G401.6 (cell line): ENCODE data around the gene CPA1.
"Not testable (repeated sequence)": the region's sequence is repeated elsewhere in the genome, so short reads cannot be mapped to it uniquely, and the experiment has no call there.

ENCODE experiments used
- FAIRE-seq: peaks from 2 replicates; lab custom pipeline; 2012; peaks lifted over from hg19 to GRCh38; lab: Jason Lieb, UNC

Gene CPA1

DNA sequence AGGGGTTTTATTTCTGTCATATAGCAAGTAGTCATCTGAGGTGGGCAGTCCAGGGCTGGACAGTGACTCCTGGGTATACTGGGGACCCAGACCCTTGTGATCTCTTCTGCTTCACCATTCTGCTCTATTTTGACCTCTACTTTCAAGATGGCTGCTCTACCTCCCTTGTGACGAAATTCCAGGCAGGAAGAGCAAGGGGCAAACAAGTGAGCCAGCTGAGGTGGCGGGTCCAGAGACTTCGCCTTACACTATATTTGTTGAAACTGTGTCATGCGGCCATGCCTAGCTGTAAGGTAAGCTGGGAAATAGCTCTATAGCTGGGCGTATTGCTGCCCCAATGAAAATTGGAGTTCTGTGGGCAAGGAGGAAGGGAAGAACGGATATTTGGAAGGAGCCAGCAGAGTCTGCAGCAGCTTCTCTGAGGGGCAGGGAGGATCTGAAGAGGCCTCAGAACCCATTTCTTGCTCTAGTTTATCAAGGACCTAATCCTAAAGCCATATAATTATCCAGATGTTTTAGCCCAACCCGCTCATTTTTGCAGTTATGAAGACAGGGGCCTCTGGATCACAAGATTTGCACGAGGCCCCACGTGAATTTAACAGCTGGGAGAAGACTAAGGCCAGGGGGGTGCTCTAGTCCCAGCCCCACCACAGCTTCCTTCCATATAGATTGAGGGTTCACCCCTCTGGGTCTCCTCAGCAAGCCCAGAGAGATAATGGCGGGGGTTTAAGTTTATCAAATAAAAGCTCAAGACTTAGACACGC is 7.7 kb upstream of the CPA1 start:
- no peak for FAIRE-seq

DNA sequence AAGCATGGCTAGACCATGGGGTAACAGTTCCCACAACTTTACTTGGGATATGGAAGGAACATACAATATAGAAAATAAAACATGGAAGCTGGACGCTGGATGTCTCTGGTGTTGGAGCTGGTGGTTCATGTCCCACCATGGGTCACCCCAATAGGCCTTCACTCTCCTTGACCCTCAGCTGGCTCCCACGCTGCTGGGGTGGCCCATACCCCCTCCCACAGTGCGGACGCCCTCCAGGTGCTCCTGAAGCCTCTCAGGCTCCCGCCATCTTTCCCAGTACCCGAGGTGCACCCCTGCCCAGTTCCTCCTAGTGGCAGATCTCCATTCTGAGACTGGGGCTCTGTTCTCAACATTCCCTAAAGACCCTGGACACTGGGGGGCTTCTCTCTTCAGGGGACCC is 5.8 kb upstream of the CPA1 start:
- no peak for FAIRE-seq

DNA sequence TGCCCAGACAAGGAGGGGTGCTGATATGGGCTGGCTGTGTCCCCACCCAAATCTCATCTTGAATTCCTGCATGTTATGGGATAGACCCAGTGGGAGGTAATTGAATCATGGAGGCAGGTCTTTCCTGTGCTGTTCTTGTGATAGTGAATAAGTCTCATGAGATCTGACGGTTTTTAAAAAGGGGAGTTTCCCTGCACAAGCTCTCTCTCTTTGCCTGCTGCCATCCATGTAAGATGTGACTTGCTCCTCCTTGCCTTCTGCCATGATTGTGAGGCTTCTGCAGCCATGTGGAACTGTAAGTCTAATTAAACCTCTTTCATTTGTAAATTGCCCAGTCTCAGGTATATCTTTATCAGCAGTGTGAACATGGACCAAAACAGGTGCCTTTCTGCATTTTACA is 3.8 kb upstream of the CPA1 start:
- FAIRE-seq = not testable (repeated sequence)

DNA sequence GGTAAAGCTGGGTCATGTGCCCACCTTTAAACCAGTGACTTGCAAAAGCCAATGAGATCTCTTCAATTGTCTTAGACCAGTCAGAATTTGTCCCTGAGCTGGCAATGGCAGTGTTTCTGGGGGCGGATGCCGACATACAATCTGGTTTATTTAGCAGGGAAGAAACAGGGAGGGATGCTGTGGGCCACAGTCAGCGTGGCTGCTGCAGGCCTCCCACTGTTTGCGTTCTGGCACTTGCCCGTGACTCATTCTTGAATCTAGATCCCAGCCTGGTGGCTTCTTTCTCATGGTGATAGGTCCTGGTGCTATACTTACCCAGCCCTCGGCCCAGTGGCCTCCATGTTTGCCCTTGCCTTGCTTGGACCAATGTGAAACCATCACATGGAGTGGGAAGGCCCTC is 3.1 kb upstream of the CPA1 start:
- FAIRE-seq = no peak

DNA sequence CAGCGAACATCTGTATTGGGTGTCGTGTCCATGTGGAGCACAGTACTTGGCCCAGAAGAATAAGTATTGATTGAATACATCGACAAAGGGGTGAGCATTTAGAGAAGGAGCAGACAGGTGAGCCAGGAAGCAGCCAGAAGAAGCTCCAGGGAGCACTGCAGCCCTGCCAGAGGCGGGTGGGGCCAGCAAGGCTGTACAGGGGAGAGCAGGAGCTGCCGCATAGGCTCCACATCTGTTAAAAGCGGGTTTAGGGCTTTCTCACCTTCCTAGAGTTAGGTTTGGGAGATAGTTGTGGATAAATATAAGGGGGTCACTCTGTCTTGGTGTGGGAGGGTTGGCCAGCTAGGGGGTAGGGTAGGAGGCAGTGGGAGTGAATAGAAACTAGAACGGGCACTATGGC is 1.3 kb upstream of the CPA1 start:
- FAIRE-seq = no peak

DNA sequence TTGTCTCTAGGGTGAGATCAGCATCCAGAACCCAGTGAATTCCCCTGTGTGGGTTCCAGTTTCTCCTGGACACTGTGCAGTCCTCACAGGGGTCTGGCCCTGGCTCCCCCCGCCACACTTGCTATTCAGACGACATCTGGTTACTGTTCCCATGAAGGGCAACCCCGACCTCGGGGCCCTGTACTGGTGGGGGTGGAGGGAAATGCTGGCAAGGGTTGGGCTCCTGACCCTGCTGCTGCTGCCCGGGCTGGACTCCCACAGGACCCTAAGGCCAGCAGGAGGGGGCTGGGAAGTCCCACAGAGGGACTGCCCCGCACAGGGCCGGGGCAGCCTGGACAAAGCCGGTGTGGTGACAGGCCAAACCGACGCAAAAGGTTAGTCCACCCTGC is 768 bp upstream of the CPA1 start:
- no peak for FAIRE-seq

DNA sequence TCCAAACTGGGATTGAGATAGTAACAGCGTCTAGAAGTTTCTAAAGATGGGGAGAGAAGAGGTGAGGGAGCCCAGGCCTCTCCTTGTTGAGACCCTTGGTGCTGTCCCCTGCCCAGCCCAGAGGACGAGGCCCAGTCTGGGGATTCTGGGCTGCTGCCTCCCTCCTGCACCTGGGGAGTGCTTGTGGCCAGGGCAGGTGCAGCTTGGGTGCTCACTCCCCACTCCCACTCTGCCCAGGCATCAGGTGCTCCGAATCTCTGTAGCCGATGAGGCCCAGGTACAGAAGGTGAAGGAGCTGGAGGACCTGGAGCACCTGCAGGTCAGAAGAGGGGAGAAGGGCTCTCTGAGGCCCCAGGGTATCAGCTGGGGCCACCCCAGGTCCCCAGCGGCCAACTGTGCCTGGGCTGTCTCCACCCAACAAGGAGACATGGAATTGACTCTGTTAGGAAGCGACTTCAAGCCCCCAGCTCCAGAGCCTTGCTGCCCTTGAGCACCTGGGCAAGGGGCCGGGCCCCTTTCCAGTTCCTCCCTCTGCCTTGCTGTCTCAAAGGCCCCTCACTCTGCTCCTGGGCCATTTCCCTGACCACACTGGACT is 664 bp downstream of the CPA1 start:
- no peak for FAIRE-seq

DNA sequence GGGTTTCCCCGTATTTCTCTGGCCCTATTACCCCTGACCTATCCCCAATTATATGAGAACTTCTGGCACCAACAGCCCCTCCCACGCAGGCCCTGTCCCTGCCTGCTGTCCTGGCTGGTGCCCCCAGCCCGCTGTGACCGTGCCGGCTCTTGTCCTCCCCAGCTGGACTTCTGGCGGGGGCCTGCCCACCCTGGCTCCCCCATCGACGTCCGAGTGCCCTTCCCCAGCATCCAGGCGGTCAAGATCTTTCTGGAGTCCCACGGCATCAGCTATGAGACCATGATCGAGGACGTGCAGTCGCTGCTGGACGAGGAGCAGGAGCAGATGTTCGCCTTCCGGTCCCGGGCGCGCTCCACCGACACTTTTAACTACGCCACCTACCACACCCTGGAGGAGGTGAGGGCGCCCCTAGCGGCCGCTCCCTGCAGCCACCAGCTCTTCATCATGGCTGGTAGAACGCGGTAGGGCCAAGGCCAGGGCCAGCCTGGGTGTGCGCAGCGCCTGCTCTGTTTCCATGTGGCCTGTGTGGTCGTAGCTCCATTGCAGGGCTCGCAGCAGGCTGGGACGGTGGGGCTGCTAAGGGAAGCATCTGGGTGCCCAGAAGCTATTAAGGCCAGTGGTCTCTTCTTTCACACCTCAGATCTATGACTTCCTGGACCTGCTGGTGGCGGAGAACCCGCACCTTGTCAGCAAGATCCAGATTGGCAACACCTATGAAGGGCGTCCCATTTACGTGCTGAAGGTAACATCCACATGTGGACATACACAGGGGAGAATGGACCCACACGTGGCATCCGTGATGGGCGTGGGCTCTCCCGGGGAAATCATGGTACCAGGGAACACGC is 1.4 kb downstream of the CPA1 start:
- FAIRE-seq = no peak

DNA sequence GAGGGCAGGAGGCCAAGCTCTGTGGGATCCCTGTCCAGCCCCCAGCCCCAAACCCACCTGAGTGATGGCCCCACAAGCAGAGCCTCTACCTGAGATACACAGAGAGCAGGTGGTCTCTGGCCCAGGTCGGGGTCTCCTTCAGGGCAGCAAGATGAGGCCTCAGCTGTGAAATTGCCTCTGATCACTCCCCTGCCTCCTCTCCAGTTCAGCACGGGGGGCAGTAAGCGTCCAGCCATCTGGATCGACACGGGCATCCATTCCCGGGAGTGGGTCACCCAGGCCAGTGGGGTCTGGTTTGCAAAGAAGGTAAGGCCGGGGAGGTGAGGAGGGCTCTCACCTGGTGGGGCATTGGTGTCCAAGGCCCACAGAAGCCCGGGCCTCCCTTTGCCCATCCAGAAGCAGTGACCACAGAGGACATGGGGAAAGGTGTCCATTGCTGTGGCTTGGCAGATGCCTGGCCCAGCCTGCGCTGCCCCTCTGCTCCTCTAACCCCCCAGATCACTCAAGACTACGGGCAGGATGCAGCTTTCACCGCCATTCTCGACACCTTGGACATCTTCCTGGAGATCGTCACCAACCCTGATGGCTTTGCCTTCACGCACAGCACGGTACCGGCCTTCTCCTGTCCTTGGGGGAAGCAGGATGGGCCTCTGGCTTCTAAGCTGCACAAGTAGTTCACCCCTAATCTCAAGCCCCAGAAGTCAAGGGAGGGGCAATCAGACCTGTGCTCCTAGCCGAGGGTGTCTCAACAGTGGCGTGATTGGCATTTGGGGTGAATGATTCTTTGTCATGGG is 3.1 kb downstream of the CPA1 start:
- no peak for FAIRE-seq

DNA sequence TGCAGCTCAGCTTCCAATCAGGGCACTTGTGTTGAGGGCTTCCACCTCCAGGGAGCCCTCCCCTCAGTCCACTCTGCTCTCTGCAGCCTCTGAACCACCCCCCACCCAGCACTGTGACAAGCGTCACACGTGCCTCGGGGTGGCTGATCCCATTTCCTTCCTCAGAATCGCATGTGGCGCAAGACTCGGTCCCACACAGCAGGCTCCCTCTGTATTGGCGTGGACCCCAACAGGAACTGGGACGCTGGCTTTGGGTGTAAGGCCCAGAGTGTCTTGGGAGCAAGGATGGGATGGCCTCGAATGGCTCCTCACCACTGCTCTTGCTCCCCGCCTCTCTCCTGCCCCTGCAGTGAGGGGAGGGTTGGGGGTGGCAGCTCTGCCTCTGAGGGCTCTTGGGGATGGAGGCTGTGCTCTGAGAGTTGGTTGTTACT is 4.1 kb downstream of the CPA1 start:
- FAIRE-seq = no peak

DNA sequence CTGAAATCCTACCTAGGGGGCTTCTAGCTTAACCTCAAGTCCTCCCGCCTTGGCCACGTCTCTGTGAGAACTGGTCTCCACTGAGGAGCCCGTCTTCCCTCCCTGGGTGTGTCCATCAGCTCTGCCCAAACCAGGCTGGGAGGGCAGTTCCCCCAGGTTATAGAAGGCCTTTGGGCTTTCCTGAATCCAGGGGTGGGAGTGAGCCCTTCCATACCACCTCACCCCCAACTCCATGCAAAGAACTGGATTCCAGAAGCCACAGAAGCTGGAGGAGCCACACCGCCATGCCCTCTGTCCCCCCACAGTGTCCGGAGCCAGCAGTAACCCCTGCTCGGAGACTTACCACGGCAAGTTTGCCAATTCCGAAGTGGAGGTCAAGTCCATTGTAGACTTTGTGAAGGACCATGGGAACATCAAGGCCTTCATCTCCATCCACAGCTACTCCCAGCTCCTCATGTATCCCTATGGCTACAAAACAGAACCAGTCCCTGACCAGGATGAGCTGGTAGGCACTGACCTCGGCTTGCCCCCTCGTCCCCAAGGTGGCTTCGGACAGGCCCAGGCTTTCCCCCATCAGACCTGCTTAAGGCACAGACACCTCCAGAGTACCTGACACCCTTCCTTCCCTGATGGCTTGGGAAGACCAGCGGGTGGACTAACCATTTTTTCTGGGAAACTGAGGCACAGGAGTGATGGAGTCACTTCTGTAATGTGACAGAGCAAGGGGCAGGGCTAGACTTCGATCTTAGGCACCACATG is 4.7 kb downstream of the CPA1 start:
- no peak for FAIRE-seq

DNA sequence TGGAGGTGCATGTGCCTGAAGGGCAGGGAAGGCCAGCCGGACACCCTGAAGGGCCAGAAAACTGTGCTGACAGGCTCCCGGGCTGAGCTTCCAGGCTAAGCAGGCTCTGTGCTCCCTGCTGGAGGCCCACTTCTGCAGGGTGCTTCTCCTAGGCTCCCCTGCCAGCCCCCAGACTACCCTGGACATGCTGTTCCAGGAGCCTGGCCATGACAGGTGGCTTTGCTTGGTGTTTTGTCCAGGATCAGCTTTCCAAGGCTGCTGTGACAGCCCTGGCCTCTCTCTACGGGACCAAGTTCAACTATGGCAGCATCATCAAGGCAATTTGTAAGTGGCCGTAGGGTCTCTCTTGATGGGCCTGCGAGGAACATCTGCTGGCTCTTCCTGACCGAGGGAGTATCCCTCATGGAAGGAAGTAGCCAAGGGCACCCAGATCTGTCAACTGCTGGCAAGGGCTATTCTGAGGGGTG is 5.3 kb downstream of the CPA1 start:
- no peak for FAIRE-seq

DNA sequence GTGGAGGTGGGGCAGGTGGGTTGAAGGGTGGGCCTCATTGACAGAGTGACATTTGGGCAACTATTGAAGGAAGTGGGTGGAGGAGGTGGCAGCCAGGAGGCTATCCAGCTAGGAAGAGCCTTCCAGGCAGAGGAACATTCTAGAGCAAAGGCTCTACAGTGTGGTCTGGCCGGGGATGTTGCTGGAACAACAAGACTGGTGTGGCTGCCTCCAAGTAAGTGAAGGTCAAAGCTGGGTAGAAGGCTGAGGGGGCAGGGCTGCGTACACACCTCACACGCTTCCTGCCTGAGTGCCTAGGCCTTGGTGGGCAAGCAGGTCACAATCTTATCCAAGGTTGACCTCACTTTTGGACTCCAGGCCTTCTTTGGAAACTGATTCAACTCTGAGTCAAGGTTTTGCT is 6.6 kb downstream of the CPA1 start:
- no peak for FAIRE-seq

DNA sequence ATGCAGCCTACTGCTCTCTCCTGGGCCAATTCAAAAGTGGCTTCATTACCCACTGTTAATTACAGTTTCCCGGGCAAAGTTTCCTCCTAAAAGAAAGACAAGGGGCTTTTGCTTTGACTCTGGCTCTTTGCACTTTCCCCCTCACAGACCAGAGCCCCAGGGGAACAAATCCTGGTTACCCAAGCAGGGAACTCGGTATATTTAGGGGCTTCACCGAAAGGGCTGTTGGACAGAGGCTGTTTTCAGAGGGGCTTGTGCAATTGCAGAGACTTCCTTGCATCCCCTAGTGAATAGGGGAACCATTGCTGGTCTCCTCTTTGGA is 7.0 kb downstream of the CPA1 start:
- FAIRE-seq = no peak

DNA sequence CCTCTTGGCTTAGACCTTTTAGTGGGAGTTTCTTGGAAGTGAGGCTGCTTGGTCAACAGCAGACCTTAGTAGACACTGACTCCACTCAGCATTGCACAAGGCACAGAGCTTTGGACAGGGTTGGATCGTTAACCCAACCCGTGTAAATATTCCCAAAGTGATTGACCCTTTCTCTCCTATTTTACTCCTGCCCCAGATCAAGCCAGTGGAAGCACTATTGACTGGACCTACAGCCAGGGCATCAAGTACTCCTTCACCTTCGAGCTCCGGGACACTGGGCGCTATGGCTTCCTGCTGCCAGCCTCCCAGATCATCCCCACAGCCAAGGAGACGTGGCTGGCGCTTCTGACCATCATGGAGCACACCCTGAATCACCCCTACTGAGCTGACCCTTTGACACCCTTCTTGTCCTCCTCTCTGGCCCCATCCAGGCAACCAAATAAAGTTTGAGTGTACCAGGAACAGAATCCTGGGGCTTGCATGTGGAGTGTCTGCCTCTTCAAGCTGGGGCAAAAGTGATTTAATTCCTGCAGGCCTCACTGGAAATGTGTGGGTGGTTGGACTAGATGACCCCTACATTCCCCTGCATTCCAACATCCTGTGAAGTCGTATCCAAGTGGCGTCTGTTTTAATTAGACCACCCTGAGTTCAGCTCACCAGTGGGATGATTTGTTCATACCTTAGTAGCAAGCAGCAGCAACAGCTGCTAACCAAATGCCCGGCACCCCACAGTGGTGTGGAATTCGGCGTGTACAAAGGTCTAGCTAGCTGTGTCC is 7.5 kb downstream of the CPA1 start:
- FAIRE-seq = no peak

DNA sequence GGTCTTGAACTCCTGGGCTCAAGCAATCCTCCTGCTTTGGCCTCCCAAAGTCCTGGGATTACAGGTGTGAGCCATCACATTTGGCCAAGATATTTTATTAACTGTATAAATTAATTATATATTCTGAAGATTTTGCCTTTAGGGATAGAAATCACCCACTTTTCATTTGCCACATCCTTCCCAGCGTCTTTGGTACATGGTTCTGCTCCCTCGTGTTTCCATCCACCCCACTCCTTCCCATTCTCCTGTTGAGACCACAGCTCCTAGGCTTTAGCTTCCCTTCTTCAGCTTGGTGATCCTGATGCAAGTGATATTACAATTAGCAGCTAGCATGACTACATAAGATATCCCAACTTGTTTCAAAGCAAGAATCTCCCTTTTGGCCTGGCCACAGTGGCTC is 8.4 kb downstream of the CPA1 start:
- FAIRE-seq = no peak

DNA sequence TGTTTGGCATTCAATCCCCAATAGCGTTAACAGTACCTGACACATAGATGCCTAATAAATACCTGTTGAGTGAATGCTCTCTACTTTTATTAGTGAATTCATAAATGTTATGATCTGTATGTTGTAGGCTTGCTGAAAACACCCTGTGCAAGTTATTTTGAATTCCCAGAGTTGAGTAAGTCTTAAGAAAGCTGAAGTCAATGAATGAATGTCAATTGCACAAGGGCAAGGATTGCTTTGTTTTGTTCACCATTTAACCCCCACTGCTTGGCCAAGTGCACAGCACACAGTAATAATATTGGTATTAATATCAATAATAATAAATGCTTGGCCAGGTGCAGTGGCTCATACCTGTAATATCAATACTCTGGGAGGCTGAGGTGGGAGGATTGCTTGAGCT is 10.2 kb downstream of the CPA1 start:
- FAIRE-seq = no peak

DNA sequence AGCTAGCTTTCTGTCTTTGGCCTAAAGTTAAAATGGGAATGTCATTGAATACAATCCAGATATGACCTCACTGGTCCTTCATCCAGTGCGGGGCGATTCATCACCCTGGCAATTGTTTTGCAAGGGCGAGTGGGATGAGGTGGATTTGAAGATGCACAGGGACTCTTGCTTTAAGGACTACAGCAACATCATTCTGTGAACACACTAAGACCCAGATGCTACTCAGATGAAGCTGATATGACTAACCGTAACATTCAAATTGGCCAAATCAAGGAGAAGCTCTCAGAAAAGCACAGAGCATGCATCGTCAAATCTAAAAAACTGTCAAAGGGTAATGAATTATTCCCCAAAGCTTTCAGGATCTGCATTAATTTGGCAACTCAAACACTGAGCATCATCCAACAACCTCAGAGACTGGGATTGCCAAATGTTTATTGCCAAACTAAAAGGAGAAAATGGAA is 12.8 kb downstream of the CPA1 start:
- no peak for FAIRE-seq

DNA sequence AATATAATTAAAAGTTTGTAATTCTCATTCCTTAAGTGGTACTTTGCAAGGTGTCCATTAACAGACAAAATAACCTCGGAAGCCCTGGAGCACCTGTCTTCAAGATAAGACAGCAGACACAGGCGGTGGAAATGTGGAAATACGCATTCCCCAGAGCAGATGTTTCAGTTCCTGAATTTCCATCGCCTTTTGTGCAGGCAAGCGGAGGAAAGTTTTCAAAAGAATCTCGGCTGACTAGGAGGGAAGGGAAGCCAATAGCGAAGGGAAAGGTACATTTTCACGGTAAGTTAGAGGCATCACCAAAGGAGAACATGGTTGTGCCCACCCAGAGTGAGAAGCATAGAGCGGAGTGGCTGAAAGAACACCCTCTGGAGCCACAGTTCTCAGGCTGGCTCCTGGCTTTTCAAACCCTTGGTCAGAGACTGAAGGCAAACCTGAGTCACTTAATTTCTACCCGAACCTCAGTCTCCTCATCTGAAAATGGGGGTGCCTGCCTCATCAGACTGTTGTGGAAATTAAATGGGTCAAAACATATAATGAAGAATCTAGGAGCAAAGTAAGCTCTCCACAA is 13.6 kb downstream of the CPA1 start:
- FAIRE-seq = no peak

DNA sequence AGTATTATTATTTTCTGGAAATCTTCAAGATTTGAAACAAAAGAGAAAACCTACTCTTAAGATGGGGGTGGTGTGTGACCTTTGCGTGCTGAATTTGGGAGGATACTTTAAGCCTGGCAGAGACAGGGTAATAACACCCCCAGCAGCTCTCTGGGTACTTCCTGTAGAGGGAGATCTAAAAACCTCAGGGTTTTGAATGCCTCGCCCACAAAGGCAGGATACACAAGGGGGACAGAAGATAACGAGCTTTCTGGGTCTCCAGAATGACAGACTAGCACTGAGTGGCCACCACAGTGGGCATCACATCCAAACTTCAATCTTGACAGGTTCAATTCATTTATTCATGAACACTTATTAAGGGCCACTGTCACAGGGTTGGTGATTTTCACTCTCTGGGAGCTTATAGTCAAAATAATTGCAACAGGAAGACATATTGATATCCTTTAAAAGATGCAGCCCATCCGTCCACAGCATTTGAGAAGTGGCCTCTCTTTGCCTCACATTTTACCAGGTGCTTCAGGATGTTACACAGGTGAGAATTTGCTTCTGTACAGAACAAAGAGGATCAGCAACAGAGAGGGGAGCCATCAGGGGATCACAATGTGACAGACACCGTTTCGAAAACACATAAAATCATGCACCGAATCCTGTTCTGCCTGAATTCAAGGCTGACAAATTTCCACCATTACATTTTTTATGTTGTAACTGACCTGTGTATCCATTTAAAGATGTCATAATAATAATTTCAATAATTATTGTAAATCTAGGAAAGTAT is 14.3 kb downstream of the CPA1 start:
- no peak for FAIRE-seq
